GM18502 (cell line): ENCODE measurements around the gene EME1.
A peak's percentile ranks its signal among the peaks of the same experiment; 100 is the strongest.

Source experiments
- ATAC-seq: cut with Tn5 transposase; IDR thresholded peaks from one replicate; pipeline ENCODE4 v1.9.1; 2021; ENCODE audit warnings: mild to moderate bottlenecking; ENCODE audit not compliant: unreplicated experiment, poor library complexity

Gene EME1

GRCh38 chr17:50361561-50362480, 11.2 kb upstream of the EME1 start:
- ATAC-seq = peak; percentile 66

GRCh38 chr17:50362661-50363060, 10.4 kb upstream of the EME1 start:
- no peak for ATAC-seq

- no peak for ATAC-seq
These were observed 9.6 kb upstream of the EME1 start for GRCh38 chr17:50363217-50364060.

GRCh38 chr17:50364061-50364458, 9.0 kb upstream of the EME1 start:
- no peak for ATAC-seq

- no peak for ATAC-seq
These were observed 8.3 kb upstream of the EME1 start for GRCh38 chr17:50364715-50365114.

GRCh38 chr17:50365165-50365564, 7.9 kb upstream of the EME1 start:
- ATAC-seq = no peak

- no peak for ATAC-seq
These were observed 7.2 kb upstream of the EME1 start for GRCh38 chr17:50365649-50366393.

GRCh38 chr17:50367401-50367800, 5.6 kb upstream of the EME1 start:
- ATAC-seq = no peak

GRCh38 chr17:50370052-50370451, 3.0 kb upstream of the EME1 start:
- no peak for ATAC-seq

- no peak for ATAC-seq
These were observed 1.5 kb upstream of the EME1 start for GRCh38 chr17:50371526-50371925.

GRCh38 chr17:50372222-50372757, 739 bp upstream of the EME1 start:
- no peak for ATAC-seq

GRCh38 chr17:50373705-50374104, 676 bp downstream of the EME1 start:
- no peak for ATAC-seq

GRCh38 chr17:50375858-50376538, 3.0 kb downstream of the EME1 start:
- ATAC-seq = no peak

- ATAC-seq = no peak
These were observed 6.5 kb downstream of the EME1 start for GRCh38 chr17:50379351-50380132.

GRCh38 chr17:50380369-50381259, 7.6 kb downstream of the EME1 start:
- ATAC-seq = no peak

- ATAC-seq = no peak
These were observed 8.3 kb downstream of the EME1 start for GRCh38 chr17:50381260-50381815.

- no peak for ATAC-seq
These were observed 8.9 kb downstream of the EME1 start for GRCh38 chr17:50381920-50382319.

- no peak for ATAC-seq
These were observed 9.9 kb downstream of the EME1 start for GRCh38 chr17:50382931-50383330.
